SH-SY5Y (cell line): Measurements from ENCODE around the gene ZBTB7C.

Experiments
- GATA2 ChIP-seq: IDR thresholded peaks from 2 replicates; pipeline ENCODE4 v1.6.1; 2011; ENCODE audit warnings: mild to moderate bottlenecking, low read depth, low read length
- GATA3 ChIP-seq: IDR thresholded peaks from 2 replicates; pipeline ENCODE4 v1.6.1; 2011; ENCODE audit warnings: low read depth, mild to moderate bottlenecking, low read length, moderate library complexity

GRCh38 chr18:48046843-48047242 is 362.3 kb downstream of the ZBTB7C start:
- no peak for TF ChIP-seq GATA2
- no peak for TF ChIP-seq GATA3
